ENCODE measurements around the gene RNF187.

- TF ChIP-seq CBX3 (IDR thresholded peaks at IDR 0.05; ENCODE audit: low read depth) (no peak), EZH2phosphoT487 (IDR thresholded peaks at IDR 0.05; ENCODE audit: borderline replicate concordance) (no peak), ZNF274 (IDR thresholded peaks at IDR 0.05; ENCODE audit: low read depth, low read length) (no peak), EZH2 (IDR thresholded peaks at IDR 0.05) (no peak), JUND (IDR thresholded peaks at IDR 0.05) (no peak), CTCF (IDR thresholded peaks at IDR 0.05 in 2 of 3, conservative IDR thresholded peaks at IDR 0.05 in 1 of 3; ENCODE audit: borderline replicate concordance in 1 of 3, insufficient read depth in 1 of 3, low read depth in 2 of 3, low read length in 2 of 3) (peak; percentile 68 to 82 (median 75))
Observed at GRCh38 chr1:228471762-228472398, 15.3 kb upstream of the RNF187 start.

Measured in HCT116 (cell line).